GM19238 (cell line): Measurements from ENCODE around the gene TOM1.

ENCODE experiments used
- DNase-seq: peaks from one replicate; pipeline ENCODE4 v3.0.0; 2011; ENCODE audit warnings: low spot score; ENCODE audit not compliant: insufficient read length

The TOM1 gene

DNA sequence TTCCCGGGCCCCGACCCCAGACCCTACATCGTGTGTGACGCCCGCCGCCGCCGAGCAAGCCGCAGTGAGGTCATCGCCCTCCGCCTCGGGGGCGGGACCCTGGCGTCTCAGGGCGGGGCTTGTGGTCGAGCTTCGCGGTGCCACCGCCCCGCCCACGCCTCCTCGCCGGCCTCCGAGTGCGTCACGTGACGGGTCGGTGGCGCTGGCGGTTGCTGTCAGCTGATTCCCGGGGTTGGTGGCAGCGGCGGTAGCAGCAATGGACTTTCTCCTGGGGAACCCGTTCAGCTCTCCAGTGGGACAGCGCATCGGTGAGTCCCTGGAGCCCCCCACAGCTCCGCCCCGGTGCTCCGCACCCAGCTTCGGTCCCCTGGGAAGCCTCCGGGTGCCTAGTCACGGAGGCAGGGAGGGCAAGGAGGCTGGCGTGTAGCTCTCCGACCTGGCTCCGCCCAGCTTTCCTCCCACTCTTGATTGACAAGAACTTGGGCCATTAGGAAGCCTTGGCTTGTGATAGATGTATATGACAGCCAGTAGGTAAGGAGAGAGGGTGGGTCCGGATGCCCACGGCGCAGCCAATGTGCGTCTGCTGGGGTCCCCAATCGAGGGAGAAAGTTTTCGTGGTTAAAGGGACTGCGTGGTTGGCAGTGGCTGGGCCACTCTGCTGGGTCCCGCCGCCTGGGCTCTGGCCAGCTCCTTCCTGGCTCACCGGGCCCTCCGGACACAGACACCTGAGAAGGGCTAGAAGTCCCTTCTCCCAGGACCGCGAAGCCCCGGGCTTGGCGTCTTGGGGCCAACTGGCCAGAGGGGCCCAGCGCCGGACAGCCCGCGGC lies at the start of gene TOM1:
Gene TOM1 (plus strand): TSS at position 222 of the 827 bp plus-strand sequence. CDS start 35 bp downstream, at position 257.
- DNase-seq: peak; percentile 89

DNA sequence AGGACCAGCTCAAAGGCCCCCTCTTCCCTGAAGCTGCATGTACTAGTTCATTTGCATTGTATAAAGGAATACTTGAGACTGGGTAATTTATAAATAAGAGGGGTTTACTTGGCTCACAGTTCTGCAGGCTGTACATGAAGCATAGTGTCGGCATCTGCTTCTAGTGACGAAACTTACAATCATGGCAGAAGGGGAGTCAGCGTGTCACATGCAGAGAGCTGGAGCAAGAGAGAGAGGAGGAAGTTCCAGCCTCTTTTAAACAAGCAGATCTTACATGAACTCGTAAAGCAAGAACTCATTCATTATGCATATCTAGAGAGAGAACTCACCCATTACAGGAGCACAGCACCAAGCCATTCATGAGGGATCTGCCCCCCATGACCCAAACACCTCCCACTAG lies 49.5 kb upstream of the TOM1 start:
- DNase-seq: no peak

DNA sequence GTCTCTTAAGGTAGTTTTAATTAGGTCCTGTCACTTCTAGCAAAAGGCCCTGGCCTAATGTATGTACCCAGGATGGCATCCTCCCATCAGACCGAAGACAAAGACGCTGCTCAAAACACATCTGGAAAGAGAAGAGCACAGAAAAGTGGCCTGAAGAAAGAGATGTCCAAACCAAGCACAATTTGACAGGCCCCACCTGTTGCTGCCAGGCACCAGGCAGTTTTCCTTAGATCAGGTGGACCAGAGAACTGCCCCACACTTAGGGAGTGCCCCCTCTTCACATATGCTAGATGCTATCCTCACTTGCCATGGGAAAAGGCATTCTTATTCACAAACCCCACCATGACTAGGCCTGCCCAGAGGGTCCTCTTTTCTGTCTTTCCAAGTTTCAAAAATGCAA lies 45.7 kb upstream of the TOM1 start:
- DNase-seq: no peak

DNA sequence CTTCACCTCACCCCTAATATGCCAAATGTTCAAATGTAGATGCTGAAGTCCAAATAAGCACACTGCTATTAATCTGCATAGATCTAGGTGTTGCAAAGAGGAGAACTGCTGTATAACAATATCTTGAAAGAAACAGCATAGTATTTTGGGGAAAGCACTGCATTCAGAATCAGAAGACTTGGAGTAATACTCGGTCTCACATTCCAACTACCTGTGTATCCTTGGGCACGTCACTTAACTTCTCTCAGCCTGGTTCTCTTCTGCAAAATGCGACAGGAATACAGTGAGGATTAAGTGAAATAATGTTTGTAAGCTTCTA lies 42.7 kb upstream of the TOM1 start:
- DNase-seq: no peak

DNA sequence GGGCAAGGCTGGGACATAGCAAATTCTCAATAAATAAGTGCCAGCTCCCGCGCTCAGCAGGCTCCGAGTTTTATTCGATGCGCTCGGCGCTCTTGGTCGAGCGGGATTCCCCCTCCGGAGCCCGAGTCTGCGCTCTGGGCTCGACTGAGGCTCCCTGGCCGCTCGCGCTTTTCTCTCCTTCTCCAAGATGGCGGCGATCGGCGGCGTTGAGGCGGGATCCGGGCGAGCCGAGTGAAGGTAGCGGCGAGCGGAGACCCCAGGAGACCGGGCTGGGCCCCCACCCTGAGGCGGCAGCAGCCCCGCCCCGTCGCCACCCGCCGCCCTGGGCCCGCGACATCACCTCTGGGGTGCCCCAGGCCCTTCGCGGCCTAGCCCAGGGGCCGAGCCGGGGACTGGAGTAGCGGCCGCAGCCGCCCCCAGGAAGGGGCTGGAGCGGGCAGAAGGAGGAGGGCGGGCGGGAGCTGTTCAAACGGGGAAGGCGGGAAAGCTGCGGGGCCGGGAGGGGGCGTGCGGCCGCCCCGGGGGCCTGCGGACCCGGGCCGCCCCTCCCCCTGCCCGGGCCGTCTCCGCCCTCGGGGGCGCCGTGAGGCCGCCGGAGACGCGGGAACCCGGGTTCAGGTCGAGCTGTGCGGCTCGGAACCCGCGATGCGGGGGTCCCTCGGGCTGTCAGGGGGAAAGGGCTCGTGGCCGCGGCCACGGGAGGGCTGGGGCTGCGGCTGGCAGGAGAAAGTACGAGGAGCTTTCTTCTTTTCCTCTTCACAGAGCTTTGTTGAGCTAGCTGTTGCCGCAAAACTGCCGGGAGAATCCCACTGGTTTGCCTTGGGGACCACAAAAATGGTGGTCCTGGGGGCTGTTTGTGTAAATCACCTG lies 42.1 kb upstream of the TOM1 start, which contains the start of gene HMGXB4:
Gene HMGXB4 (plus strand): TSS at position 173 of the 870 bp plus-strand sequence. CDS start 4,898 bp downstream, outside the sequence.
- DNase-seq: peak; percentile 90

DNA sequence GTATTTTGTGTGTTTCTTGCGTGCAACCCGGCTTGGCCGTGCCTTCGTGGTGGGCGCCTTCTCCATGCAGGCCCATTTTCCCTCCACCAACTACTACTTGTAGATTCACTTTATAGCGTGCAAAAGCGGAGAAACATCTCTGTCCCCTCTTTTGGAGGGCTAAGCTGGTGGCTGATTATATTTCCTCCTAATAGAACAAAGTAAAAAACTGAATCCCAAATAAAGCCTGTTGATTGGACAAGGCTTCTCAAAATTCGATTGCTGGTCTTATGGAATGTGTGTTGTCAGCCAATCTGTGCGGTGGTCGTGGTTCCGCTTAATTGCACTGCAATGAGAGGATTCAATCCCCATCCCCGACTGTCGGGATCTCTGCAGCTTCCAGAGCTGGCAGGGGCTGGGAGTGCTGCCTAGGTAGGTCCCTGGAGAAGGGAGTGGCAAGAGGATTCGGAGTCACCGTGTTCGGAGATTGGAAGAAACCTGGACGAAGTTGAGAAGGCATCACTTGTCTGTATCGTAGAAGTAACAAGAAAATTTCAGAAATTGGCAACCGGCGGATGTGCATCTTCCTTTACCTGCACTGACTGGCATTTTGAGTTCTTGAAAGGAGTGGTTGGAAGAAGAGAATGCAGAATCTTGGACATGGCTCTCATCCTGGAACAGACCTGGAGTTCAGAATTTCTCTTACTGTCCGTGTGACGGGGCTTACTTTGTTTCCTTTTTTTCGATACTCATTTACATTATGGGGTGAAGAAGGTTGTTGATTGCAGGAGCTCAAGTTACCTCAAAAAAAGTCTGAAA lies 41.3 kb upstream of the TOM1 start:
- no peak for DNase-seq

DNA sequence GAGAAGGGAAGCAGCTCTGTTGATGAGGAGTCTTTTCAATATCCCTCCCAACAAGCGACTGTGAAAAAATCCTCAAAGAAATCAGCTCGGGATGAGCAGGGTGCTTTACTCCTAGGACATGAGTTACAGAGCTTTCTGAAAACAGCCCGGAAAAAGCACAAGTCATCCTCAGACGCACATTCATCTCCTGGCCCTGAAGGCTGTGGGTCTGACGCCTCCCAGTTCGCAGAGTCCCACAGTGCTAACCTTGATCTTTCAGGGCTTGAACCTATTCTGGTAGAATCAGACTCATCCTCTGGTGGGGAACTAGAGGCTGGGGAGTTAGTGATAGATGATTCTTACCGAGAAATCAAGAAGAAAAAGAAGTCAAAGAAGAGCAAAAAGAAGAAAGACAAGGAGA lies 34.7 kb upstream of the TOM1 start:
- no peak for DNase-seq

DNA sequence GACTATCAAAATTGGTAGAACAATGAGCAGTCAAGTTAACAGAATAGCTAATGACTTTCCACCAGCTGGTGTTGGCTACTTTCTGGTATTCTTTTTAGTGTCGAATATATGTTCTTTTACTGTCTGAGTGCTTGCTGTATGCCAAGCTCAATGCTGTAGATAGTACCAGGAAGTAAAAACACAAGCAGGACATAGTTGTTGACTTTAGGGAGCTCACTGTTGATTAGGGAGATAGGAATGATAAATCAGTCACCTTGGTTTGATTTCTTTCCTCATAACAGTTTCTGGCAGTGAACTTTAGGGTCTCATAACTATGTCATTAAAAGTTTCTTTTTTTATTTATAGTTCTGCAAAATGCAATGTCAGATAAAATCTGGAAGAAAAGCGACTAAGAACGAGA lies 33.4 kb upstream of the TOM1 start:
- DNase-seq: no peak

DNA sequence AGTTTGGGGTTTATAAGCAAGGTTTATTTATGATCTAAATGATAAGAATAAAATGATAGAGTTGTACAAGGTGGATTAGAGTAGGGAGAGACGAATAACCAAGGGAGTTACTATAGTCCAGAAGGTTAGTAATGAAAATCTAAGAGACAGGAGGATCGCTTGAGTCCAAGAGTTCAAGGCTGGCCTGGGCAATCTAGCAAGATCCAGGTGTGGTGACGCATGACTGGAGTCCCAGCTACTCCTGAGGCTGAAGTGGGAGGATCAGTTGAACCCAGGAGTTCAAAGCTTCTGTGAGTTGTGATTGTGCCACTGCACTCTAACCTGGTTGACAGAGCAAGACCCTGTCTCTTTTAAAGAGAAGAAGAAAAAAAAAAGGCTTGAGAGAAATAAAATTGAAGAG lies 30.1 kb upstream of the TOM1 start:
- DNase-seq: no peak

DNA sequence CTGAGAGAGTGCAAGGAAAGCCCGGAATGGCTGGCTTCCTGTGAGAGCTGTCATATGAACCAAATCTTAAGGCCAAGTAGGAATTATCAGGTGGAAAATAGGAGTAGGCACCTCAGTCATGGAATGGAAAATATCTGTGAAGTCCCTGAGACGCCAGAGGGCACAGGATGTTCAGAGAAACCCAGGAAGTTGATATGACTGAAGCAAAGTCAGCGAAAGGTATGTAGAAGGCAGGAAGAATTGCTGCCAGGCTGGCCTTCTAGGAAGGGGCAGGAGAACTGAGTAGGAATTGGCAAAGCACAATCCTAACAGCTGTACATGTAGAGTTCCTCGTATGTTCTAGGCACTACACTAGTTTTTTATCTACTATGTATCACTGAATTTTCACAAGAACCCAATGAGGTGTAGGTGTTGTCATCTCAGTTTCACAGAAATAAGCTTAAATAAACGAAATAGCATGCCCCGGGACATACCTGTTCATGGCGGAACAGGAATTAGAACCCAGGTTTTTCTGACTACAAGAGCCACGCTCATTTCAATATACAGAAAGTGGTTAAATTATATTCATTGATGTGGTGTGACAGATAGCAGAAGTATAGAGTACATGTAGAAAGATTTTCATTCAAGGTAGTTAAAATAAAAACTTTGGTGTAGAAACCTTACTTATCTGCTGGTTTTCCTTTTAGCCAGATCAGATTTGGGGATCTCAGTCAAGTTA lies 25.4 kb upstream of the TOM1 start:
- no peak for DNase-seq

DNA sequence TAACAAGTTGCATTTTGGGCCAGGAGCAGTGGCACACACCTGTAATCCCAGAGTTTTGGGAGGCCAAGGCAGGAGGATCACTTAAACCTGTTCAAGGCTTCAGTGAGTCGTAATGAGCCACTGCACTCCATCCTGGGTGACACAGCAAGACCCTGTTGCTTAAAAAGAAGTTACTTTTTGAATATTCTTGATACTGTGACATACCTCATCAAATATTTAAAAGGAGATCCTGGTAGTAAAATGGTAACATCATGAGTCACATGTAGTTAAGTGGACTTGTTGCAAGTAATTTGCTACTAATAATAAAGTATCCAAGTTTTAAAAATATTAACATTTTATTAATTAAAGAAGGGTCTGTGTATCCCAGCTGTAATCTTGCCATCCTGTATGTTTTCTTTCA lies 24.1 kb upstream of the TOM1 start:
- DNase-seq: no peak

DNA sequence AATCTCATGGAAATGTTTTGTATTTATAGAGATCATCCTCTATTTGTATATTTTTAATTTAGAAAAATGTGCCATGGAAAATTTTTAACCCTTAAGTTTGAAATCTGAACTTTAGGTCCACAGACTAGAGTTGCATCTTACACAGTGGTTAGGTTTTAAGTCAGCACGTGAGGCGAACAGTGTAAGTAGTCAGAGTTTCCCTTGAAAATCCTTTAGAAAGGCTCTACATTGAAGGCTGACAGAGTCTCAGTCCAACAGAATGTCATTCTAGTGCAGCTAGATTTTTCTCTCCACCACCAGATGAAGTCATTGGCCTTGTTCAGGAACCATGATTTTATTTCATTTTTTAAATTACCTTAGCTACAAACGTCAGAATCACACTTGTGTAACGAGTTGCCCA lies 23.7 kb upstream of the TOM1 start:
- DNase-seq: no peak

DNA sequence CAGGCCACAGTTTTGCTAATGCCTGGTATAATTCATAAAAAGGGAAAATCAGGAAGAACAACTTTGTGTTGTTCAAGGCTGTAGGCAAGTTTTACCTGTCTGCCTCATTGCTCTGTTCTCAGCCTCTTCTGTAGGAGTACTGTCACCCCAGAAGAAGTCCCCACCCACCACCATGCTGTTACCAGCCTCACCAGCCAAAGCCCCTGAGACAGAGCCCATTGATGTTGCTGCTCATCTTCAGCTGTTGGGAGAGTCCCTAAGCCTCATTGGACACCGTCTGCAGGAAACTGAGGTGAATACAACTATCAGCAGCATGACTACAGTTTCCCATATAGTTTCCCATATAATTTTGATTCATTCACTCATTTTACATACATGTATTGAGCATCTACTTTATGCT lies 11.6 kb upstream of the TOM1 start:
- DNase-seq: no peak

DNA sequence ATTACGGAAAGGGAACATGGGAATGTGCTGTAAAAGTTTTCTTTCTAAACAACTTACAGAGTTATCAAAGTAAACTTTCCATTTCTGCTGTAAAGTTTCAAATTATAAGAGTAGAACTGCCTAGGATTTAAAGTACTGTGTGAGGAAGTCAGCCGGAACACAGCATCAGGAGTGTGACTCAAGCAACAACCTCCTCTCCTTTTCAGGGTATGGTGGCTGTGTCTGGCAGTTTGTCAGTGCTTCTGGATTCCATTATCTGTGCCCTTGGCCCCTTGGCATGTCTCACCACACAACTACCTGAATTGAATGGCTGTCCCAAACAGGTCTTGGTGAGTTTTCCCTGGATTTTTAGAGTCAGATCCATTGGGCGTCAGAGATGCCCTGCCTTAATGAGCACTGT lies 6.9 kb upstream of the TOM1 start:
- DNase-seq: no peak

DNA sequence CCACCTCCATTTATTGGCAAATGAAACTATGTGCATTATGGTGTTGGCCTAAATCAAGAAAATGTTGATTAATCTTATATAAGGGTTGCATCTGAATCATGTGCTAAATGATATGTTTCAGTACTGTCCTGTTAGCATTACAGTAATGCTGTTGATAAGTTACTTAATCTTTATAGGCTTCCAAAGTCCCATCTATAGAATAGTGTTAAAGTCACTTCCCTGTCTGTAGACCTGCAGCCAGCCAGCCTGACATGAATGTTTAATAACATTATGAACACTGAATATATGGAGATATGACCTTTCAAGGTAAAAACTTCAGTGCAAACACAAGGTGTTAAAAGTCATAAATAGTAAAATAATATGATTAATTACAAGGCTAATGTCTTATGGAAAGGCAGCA lies 3.6 kb upstream of the TOM1 start:
- no peak for DNase-seq

DNA sequence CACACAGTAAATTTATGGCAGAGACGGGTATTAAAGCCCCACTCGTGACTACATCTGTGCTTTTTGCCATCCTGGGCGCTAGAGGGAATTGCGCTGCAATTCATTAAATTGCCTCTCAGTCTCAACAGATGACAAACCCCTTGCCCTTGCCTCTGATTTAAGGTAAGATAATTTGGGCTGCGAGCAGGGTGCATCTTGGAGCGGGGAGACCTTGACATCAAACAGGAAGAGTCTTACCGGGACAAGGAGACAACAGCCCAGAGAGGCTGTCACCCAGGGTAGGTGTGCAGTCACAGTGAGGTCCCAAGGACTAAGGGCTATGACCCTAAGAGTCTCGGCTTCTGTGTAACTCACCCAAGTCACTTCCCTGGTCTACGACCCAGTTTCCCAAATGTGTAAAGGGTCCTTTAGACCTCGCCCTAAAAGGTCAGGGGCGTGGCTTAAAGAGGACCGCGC lies 449 bp upstream of the TOM1 start:
- DNase-seq: no peak

DNA sequence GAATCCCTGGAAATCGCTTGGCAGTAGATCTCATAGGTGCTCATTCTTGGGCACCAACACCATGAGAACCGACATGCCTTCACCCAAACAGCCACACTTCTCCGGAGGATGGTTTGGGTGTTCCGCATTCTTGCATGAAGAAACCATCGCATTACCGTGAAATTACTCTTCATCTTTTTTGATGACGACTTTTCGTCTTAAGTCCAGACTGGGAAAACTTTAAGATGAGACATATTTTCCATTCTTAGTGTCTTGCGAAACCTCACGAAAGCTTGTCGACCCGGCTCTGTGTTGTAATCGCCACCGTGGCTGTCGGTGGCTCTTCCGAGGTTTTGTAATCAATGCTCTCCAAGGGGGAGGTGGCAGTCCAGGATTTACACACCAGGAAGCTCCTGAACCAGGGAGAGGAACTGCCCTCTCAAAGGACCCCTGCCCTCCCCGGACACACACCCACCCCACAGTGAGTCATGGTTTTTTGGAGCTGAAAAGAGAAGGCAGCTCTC lies 1.7 kb downstream of the TOM1 start:
- DNase-seq: no peak

DNA sequence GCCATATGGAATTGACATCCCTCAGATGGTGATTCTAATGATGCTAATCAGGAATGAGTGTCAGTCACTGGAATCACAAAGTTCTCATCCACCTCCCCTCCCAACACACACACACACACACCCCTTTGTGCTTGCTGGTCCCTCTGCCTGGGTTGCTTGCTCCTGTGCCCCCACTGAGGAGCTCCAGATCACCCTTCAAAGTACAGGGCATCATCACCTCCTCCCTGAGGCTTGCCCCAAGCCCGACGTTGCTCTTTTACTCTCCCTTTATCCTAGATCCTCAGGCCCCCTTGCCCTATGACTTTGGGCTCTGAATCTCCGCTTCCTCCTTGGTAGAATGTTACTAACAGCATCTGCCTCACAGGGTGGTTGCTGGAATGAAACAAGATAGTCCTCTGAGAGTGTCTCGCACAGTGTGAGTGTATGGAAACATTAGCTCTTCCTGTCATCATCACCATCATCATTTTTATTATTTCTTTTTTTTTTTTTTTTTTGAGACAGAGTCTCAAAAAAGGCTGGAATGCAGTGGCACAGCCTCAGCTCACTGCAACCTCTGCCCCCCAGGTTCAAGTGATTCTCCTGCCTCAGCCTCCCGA lies 3.4 kb downstream of the TOM1 start:
- DNase-seq: no peak

DNA sequence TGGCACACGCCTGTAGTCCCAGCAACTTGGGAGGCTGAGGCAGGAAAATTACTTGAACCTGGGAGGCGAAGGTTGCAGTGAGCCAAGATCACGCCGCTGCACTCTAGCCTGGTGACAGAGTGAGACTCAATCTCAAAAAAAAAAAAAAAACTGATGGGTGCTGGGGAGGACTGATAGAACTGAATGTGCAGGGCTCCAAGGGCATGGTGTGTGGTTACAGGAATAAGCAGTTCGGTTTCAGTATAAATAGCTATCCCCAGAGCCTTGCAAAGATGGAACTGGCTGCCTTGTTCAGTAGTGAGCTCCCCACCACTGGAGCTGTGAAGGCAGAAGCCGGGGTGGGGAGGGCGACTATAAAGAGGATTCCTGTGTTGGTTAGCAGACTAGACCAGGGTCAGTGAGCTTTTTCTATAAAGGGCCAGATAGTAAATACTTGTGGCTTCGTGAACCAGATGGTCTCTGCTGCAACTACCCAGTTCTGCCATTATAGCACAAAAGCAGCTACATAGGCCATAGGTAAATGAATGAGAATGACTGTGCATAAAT lies 5.9 kb downstream of the TOM1 start:
- DNase-seq: no peak

DNA sequence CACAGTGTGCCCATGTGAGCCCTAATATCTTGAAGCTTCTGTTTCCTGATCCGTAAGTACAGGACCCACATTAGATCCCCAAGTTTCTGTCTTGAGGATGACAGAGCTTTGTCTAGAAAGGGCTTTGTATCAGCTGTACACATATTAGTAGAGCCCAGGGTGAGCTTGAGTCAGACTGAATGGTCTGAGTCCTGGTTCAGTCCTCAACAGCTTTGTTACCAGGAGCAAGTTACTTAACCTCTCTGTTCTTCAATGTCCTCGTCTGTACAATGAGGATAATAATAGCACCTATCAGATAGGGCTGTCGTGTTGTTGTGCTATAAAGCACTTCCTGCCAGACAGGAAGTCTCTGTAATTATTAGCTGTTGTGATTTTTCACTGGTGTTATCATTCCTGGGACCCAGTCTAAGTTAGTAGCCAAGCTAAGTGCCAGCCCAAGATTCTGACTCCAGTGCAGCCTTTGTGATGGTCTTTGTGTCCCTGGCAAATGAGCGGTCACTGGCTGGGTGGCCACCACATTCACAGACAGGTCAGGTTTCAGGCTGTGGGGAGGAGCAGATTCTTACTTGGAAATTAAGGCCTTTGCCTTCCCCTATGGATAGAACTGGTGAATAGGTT lies 6.8 kb downstream of the TOM1 start:
- no peak for DNase-seq
